HL-60 (cell line): ENCODE data around the gene BLNK.
A peak's percentile ranks its signal among the peaks of the same experiment; 100 is the strongest.

Experiments used
- DNase-seq, 2 experiments: peaks; one replicate each; pipeline ENCODE4 v3.0.0-alpha.2; 2010 to 2020; ENCODE audit warnings: low read depth in 1 of 2, low spot score in 1 of 2
- H3K27ac ChIP-seq: fragments of 250-450 bp; sonication (Bioruptor Pico); replicated peaks from 2 replicates; pipeline ENCODE4 v1.5.1; 2020; ENCODE audit warnings: mild to moderate bottlenecking, moderate library complexity
- H3K27me3 ChIP-seq: fragments of 250-450 bp; sonication (Bioruptor Pico); 2 replicates; pipeline ENCODE4 v1.5.1; 2021; ENCODE audit warnings: mild to moderate bottlenecking, moderate library complexity; ENCODE audit not compliant: insufficient read depth, poor library complexity, severe bottlenecking
- H3K4me3 ChIP-seq: replicated peaks from 2 replicates; pipeline ENCODE4 v1.5.1; 2011; ENCODE audit warnings: mild to moderate bottlenecking, control low read depth, low read length; ENCODE audit not compliant: insufficient read depth
- GABPA ChIP-seq: IDR thresholded peaks from 2 replicates; pipeline ENCODE4 v1.6.1; 2012; ENCODE audit warnings: low read depth
- POLR2AphosphoS5 ChIP-seq: IDR thresholded peaks from 2 replicates; pipeline ENCODE4 v1.6.1; 2012; ENCODE audit warnings: low read depth
- REST ChIP-seq: IDR thresholded peaks from 2 replicates; pipeline ENCODE4 v1.6.1; 2012; ENCODE audit warnings: low read depth; ENCODE audit not compliant: insufficient replicate concordance
- SPI1 ChIP-seq: IDR thresholded peaks from 2 replicates; pipeline ENCODE4 v1.6.1; 2012; ENCODE audit warnings: low read depth, mild to moderate bottlenecking, borderline replicate concordance
- long read RNA-seq: library from polyadenylated mRNA; unstranded; transcript quantifications from one replicate; pipeline ENCODE4 v2.0.0, GENCODE V29; 2020
- TF ChIP-seq, protein P1 (sequence below): IDR thresholded peaks from one replicate; pipeline ENCODE4 v1.5.1; 2011; ENCODE audit warnings: low read length, control low read depth, inconsistent platforms; ENCODE audit not compliant: insufficient read depth

The BLNK gene
- long read RNA-seq, partial matches to known transcripts, result 0 of 1 reads
- long read RNA-seq, other reads (novel, unspliced or antisense), result 1 of 1 reads

- peak; percentile 30 to 36 for DNase-seq
- peak; percentile 83 for TF ChIP-seq SPI1
- TF ChIP-seq GABPA, result no peak
- Histone ChIP-seq H3K27me3 (no peaks in the 10 kb centered on the region), H3K4me3 (no peak within 1 kb of the TSS), H3K27ac (no peak within 1 kb of the TSS)
These were observed at the start of gene BLNK for GRCh38 chr10:96271016-96271815. TSS of gene BLNK (minus strand) at chr10:96271569. CDS start at chr10:96271398, 171 bp downstream.

GRCh38 chr10:96319754-96320474 is 48.5 kb upstream of the BLNK start:
- no peak for TF ChIP-seq SPI1
- TF ChIP-seq POLR2AphosphoS5, result no peak
- no peaks in the 10 kb centered on the region for H3K27me3 ChIP-seq
- DNase-seq, result no peak
- no peak overlapping the region for H3K27ac ChIP-seq
- H3K4me3 ChIP-seq, result no peak overlapping the region

DNA sequence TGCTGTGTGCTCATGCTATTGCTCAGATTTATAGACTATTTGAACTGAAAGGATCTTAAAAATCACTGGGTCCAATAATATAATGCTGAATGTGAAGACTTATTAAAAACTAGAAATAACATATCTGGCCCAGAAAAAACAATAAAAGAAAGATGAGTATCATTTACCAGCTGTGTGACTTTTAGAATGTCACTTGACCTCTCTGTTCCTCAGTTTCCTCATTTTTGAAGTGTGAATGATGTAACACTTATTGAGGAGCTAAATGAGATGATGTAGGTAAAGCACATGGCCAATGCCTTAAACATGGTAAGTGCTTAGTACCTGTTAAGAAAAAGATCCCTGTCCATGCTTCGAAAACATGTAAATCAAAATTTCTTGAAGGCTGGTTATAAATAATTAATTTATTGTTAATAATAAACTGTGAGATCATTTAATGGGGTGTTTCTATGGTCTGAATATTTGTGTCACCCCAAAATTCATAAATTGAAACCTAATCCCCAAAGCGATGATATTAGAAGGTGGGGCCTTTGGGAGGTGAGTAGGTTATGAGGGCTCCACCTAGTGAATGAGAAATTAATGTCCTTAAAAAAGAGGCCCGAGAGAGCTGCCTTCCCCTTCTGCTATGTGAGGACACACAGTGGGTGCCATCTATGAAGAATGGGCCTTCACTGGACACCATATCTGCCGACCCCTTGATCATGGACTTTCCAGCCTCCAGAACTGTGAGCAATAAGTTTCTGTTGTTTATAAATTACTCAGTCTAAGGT is 45.9 kb upstream of the BLNK start:
- DNase-seq, result no peak
- H3K27ac ChIP-seq, result no peak overlapping the region
- H3K27me3 ChIP-seq, result no peaks in the 10 kb centered on the region
- TF ChIP-seq SPI1 (no peak), GABPA (no peak), POLR2AphosphoS5 (no peak), REST (no peak)
- TF ChIP-seq, protein P1, sequence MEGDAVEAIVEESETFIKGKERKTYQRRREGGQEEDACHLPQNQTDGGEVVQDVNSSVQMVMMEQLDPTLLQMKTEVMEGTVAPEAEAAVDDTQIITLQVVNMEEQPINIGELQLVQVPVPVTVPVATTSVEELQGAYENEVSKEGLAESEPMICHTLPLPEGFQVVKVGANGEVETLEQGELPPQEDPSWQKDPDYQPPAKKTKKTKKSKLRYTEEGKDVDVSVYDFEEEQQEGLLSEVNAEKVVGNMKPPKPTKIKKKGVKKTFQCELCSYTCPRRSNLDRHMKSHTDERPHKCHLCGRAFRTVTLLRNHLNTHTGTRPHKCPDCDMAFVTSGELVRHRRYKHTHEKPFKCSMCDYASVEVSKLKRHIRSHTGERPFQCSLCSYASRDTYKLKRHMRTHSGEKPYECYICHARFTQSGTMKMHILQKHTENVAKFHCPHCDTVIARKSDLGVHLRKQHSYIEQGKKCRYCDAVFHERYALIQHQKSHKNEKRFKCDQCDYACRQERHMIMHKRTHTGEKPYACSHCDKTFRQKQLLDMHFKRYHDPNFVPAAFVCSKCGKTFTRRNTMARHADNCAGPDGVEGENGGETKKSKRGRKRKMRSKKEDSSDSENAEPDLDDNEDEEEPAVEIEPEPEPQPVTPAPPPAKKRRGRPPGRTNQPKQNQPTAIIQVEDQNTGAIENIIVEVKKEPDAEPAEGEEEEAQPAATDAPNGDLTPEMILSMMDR, result no peak
- no peak overlapping the region for H3K4me3 ChIP-seq

GRCh38 chr10:96313344-96313743 is 42.0 kb upstream of the BLNK start:
- Histone ChIP-seq H3K27me3 (no peaks in the 10 kb centered on the region), H3K27ac (no peak overlapping the region), H3K4me3 (no peak overlapping the region)
- TF ChIP-seq SPI1, result no peak
- TF ChIP-seq POLR2AphosphoS5, result no peak
- no peak for TF ChIP-seq GABPA
- TF ChIP-seq, protein P1, result no peak
- TF ChIP-seq REST, result no peak
- DNase-seq, result no peak
